DND-41 (cell line): ENCODE data around the gene DPYSL3.

Experiments used
- ATAC-seq: fragments of 200-7000 bp; cut with Tn5 transposase; 3 replicates; pipeline ENCODE4 v1.9.1; 2021; ENCODE audit warnings: low read depth; ENCODE audit not compliant: insufficient read depth
- DNase-seq: peaks from one replicate; pipeline ENCODE4 v3.0.0-alpha.2; 2020
- H2AFZ ChIP-seq: 2 replicates; pipeline ENCODE4 v1.6.0; 2012; ENCODE audit warnings: low read depth, low read length
- H3K27ac ChIP-seq: 2 replicates; pipeline ENCODE4 v1.5.1; 2012; ENCODE audit warnings: low read length, inconsistent platforms
- H3K27me3 ChIP-seq: fragments of 200-600 bp; sonication (generic); 2 replicates; pipeline ENCODE4 v1.6.0; 2012; ENCODE audit warnings: low read length, mild to moderate bottlenecking, inconsistent platforms; ENCODE audit not compliant: insufficient read depth, poor library complexity
- H3K36me3 ChIP-seq: 2 replicates; pipeline ENCODE4 v1.5.1; 2012; ENCODE audit warnings: low read length, inconsistent platforms; ENCODE audit not compliant: insufficient read depth
- H3K4me1 ChIP-seq: 2 replicates; pipeline ENCODE4 v1.5.1; 2012; ENCODE audit warnings: mild to moderate bottlenecking, low read length; ENCODE audit not compliant: insufficient read depth
- H3K4me2 ChIP-seq: 2 replicates; pipeline ENCODE4 v1.6.0; 2012; ENCODE audit warnings: mild to moderate bottlenecking, moderate library complexity, low read length, inconsistent platforms; ENCODE audit not compliant: insufficient read depth
- H3K4me3 ChIP-seq, 2 experiments: fragments of 200-600 bp in 1 of 2; shearing (Covaris generic) in 1 of 2; 2 replicates each; pipeline ENCODE4 v1.5.1; 2012 to 2016; ENCODE audit warnings: inconsistent platforms in 2 of 2, low read length in 2 of 2, mild to moderate bottlenecking in 2 of 2, low read depth in 1 of 2, moderate library complexity in 1 of 2
- H3K79me2 ChIP-seq: 2 replicates; pipeline ENCODE4 v1.6.0; 2012; ENCODE audit warnings: low read length, inconsistent platforms; ENCODE audit not compliant: insufficient read depth
- H3K9ac ChIP-seq: 2 replicates; pipeline ENCODE4 v1.6.0; 2012; ENCODE audit warnings: low read depth, mild to moderate bottlenecking, inconsistent platforms, low read length, moderate library complexity
- H3K9me3 ChIP-seq: 2 replicates; pipeline ENCODE4 v1.5.1; 2012; ENCODE audit warnings: low read length, moderate library complexity, mild to moderate bottlenecking, inconsistent platforms; ENCODE audit not compliant: insufficient read depth, severe bottlenecking
- H4K20me1 ChIP-seq: 2 replicates; pipeline ENCODE4 v1.6.0; 2012; ENCODE audit warnings: low read length; ENCODE audit not compliant: insufficient read depth
- EZH2 ChIP-seq: IDR thresholded peaks from 3 replicates; pipeline ENCODE4 v1.6.1; 2012; ENCODE audit warnings: borderline replicate concordance, low read depth, mild to moderate bottlenecking, moderate library complexity, low read length, inconsistent platforms; ENCODE audit not compliant: severe bottlenecking
- TF ChIP-seq, protein P1 (sequence below): IDR thresholded peaks from 2 replicates; pipeline ENCODE4 v1.5.1; 2012; ENCODE audit warnings: borderline replicate concordance, low read length, moderate library complexity, mild to moderate bottlenecking; ENCODE audit not compliant: poor library complexity, severe bottlenecking; ENCODE audit errors: extremely low read depth

Gene DPYSL3

DNA sequence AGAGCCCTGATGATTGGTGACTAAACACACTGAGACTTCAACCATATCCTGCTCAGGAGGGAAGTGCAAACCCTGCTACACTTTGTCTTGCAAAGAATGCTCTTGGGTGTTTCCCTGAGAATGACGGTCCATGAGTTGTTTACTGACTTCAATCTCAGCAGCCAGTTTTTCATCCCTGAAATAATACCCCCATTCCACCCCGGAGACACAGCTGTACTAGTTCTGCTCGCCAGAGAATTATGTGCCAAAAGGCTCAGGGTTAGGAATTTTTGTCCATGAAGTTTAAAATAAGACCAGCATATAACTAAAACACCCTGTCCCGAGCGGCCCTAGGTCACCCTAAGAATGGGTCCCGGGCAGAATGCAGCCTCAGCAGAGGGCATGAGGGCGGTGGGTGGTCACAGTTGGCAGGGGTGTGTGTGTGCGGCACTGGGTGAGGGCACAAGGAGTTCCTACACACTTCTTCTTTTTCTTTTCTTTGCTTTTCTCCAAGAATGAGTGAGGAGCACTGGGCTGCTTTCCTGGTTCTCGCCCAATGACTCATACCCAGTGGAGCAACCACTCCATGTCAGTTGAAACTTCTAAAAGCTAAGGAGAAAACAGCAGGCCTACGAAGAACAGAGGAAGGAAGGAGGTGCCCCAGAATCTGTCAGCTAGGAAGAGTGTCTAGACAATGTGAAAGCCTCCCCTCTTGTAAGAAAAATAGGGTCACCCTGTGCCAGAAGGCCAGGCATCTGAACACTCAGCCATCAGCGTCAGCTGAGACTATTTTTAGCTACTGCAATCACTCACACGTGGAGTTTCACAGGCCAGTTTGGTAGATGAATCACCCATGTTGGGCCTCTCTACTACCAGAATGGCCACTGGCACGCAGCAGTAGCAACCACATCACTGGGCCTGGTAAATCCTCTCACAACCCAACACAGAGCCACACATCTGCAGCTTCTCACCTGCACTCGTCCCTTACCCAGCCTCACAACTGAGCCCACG lies 105.9 kb downstream of the DPYSL3 start:
- no peaks in the 10 kb centered on the region for H3K9me3 ChIP-seq
- no peak overlapping the region for H3K4me3 ChIP-seq
- H2AFZ ChIP-seq: no peak overlapping the region
- DNase-seq (no peak), ATAC-seq (no peak)
- no peaks in the 10 kb centered on the region for H3K79me2 ChIP-seq
- H3K4me2 ChIP-seq: no peak overlapping the region
- no peaks in the 10 kb centered on the region for H3K27me3 ChIP-seq
- H3K36me3 ChIP-seq: no peaks in the 10 kb centered on the region
- TF ChIP-seq, protein P1, sequence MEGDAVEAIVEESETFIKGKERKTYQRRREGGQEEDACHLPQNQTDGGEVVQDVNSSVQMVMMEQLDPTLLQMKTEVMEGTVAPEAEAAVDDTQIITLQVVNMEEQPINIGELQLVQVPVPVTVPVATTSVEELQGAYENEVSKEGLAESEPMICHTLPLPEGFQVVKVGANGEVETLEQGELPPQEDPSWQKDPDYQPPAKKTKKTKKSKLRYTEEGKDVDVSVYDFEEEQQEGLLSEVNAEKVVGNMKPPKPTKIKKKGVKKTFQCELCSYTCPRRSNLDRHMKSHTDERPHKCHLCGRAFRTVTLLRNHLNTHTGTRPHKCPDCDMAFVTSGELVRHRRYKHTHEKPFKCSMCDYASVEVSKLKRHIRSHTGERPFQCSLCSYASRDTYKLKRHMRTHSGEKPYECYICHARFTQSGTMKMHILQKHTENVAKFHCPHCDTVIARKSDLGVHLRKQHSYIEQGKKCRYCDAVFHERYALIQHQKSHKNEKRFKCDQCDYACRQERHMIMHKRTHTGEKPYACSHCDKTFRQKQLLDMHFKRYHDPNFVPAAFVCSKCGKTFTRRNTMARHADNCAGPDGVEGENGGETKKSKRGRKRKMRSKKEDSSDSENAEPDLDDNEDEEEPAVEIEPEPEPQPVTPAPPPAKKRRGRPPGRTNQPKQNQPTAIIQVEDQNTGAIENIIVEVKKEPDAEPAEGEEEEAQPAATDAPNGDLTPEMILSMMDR: no peak
- no peak for TF ChIP-seq EZH2
- H3K9ac ChIP-seq: no peak overlapping the region
- no peaks in the 10 kb centered on the region for H4K20me1 ChIP-seq
- H3K4me1 ChIP-seq: no peaks in the 10 kb centered on the region
- no peak overlapping the region for H3K27ac ChIP-seq

DNA sequence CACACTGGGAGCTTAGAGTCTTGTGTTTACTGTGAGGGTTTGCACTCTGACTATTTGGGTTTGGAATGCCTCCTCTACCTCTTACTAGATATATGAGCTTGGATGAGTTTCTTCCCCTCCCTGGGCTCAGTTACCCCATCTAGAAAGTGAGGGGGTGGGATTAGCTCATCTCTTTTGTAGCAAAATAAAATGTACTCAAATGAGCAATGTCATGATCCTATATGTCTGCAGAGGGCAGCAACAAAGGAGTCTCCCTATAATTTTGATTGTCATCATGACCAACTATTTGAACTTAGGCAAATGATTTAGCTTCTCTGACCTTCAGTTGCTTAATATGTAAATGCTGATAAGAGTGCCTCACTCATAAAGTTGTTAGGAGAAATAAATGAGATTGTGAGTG lies 109.0 kb downstream of the DPYSL3 start:
- no peaks in the 10 kb centered on the region for H3K9me3 ChIP-seq
- no peaks in the 10 kb centered on the region for H4K20me1 ChIP-seq
- DNase-seq: no peak
- no peak overlapping the region for H3K27ac ChIP-seq
- TF ChIP-seq, protein P1: no peak
- TF ChIP-seq EZH2: no peak
- no peaks in the 10 kb centered on the region for H3K4me1 ChIP-seq
- no peak overlapping the region for H2AFZ ChIP-seq
- no peak overlapping the region for H3K4me3 ChIP-seq
- no peak overlapping the region for H3K4me2 ChIP-seq
- H3K9ac ChIP-seq: no peak overlapping the region
- no peaks in the 10 kb centered on the region for H3K36me3 ChIP-seq
- H3K27me3 ChIP-seq: no peaks in the 10 kb centered on the region
- no peak for ATAC-seq
- H3K79me2 ChIP-seq: no peaks in the 10 kb centered on the region

DNA sequence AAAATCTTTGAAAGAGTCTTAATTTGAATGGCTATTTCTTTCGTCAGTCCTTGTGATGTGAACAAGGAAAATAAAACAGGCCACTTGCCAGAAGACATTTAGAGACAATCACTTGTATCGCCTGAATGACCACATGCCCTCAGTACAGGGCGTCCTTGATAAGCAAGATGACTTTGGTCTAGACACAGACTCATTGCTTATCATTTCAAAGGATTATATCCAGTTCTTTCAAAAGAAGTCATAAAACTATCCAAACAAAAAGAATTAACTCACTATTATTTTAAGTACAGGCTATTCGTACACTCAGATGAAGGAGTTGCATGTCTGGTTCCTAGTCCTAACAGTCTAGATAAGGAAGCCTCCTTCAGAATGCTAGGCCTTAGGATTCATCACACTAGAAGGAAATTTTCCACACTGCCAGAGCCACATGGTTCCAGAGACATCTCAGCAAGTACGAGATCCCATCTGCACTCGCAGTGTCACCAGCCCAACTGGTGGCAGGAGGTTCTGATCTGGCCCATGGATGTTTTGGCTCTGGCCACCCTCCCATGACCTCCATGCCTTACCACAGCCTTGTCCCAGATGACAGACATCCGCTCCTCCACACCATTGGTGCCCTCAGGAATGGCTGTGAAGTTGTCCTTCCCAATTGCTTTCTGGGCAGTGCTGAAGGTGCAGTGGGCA lies 109.6 kb downstream of the DPYSL3 start:
- H2AFZ ChIP-seq: no peak overlapping the region
- DNase-seq: no peak
- H3K36me3 ChIP-seq: no peaks in the 10 kb centered on the region
- no peaks in the 10 kb centered on the region for H3K9me3 ChIP-seq
- ATAC-seq: no peak
- H3K79me2 ChIP-seq: no peaks in the 10 kb centered on the region
- H3K4me1 ChIP-seq: no peaks in the 10 kb centered on the region
- no peak overlapping the region for H3K4me3 ChIP-seq
- no peak overlapping the region for H3K9ac ChIP-seq
- H4K20me1 ChIP-seq: no peaks in the 10 kb centered on the region
- no peak overlapping the region for H3K27ac ChIP-seq
- no peak overlapping the region for H3K4me2 ChIP-seq
- H3K27me3 ChIP-seq: no peaks in the 10 kb centered on the region
- TF ChIP-seq EZH2: no peak
- TF ChIP-seq, protein P1: no peak
